Cardiac muscle cell (in vitro differentiated cells and primary cell): ENCODE data around the gene VWA3B. TPM values are rescaled to one million over a fixed set of nuclear protein-coding genes. Genes with fewer than 3 reads are reported as not detected.

Experiments
- DNase-seq, 2 donors: peaks; one replicate each; pipeline versions ENCODE4 v3.0.0 to v3.0.0-alpha.2; 2010 to 2017; ENCODE audit warnings: low read depth in 1 of 2, low spot score in 1 of 2
- H3K27ac ChIP-seq: fragments of 200-600 bp; sonication (generic); 2 replicates; pipeline ENCODE4 v1.5.1; 2016
- H3K27me3 ChIP-seq: fragments of 200-600 bp; sonication (generic); 2 replicates; pipeline ENCODE4 v1.6.0; 2016; ENCODE audit warnings: control low read depth
- H3K36me3 ChIP-seq: fragments of 200-600 bp; sonication (generic); 2 replicates; pipeline ENCODE4 v1.5.1; 2016; ENCODE audit warnings: control low read depth
- H3K4me1 ChIP-seq: fragments of 200-600 bp; sonication (generic); 2 replicates; pipeline ENCODE4 v1.8.1; 2017; ENCODE audit warnings: low read depth, mild to moderate bottlenecking, mixed run types
- H3K4me3 ChIP-seq: fragments of 200-600 bp; sonication (generic); 2 replicates; pipeline ENCODE4 v1.5.1; 2016; ENCODE audit warnings: mild to moderate bottlenecking
- H3K9me3 ChIP-seq: fragments of 200-600 bp; sonication (generic); 2 replicates; pipeline ENCODE4 v1.5.1; 2017; ENCODE audit warnings: low read depth, mild to moderate bottlenecking, control low read depth
- CTCF ChIP-seq: IDR thresholded peaks from 2 replicates; pipeline ENCODE4 v1.5.1; 2012; ENCODE audit warnings: low read depth, mild to moderate bottlenecking, low read length
- polyA plus RNA-seq: library from polyadenylated mRNA; unstranded; fragments of >200 nt; fragmentation: Nextera tagmentation; extraction: Ambion mirVana; gene quantifications from 2 replicates; pipeline ENCODE4 v1.2.1, GENCODE V29; 2016
- total RNA-seq: library from RNA; depleted of rRNA; stranded (reverse); fragments of >200 nt; gene quantifications from 2 replicates; pipeline ENCODE4 v1.2.3, GENCODE V29; 2016

Gene VWA3B
- total and polyA plus RNA-seq, 2 experiments from 2014 or later, result 0.09 TPM; not detected in 1

- H3K4me1 ChIP-seq, result no peaks in the 10 kb centered on the region
- no peak for DNase-seq
- no peak for TF ChIP-seq CTCF
- no peaks in the 10 kb centered on the region for H3K36me3 ChIP-seq
- H3K27me3 ChIP-seq, result peaks cover 42% of the 10 kb centered on the region
- no peaks in the 10 kb centered on the region for H3K9me3 ChIP-seq
- H3K27ac ChIP-seq, result no peak overlapping the region
- H3K4me3 ChIP-seq, result no peak overlapping the region
These were observed 3.0 kb downstream of the VWA3B start for GRCh38 chr2:98089941-98090340.

- TF ChIP-seq CTCF, result no peak
- H3K4me3 ChIP-seq, result no peak overlapping the region
- DNase-seq, result no peak
- H3K4me1 ChIP-seq, result no peaks in the 10 kb centered on the region
- H3K27ac ChIP-seq, result no peak overlapping the region
- H3K27me3 ChIP-seq, result peaks cover 32% of the 10 kb centered on the region
- H3K9me3 ChIP-seq, result no peaks in the 10 kb centered on the region
- H3K36me3 ChIP-seq, result no peaks in the 10 kb centered on the region
These were observed 4.0 kb downstream of the VWA3B start for GRCh38 chr2:98090951-98091350.

GRCh38 chr2:98091738-98092137 lies 4.8 kb downstream of the VWA3B start:
- H3K4me3 ChIP-seq, result no peak overlapping the region
- no peaks in the 10 kb centered on the region for H3K4me1 ChIP-seq
- no peak overlapping the region for H3K27ac ChIP-seq
- H3K9me3 ChIP-seq, result no peaks in the 10 kb centered on the region
- TF ChIP-seq CTCF, result no peak
- H3K36me3 ChIP-seq, result no peaks in the 10 kb centered on the region
- peaks cover 25% of the 10 kb centered on the region for H3K27me3 ChIP-seq
- DNase-seq, result no peak

GRCh38 chr2:98093146-98093545 lies 6.2 kb downstream of the VWA3B start:
- H3K4me1 ChIP-seq, result no peaks in the 10 kb centered on the region
- no peak for TF ChIP-seq CTCF
- DNase-seq, result no peak
- H3K36me3 ChIP-seq, result no peaks in the 10 kb centered on the region
- H3K4me3 ChIP-seq, result no peak overlapping the region
- no peak overlapping the region for H3K27ac ChIP-seq
- no peaks in the 10 kb centered on the region for H3K9me3 ChIP-seq
- H3K27me3 ChIP-seq, result peaks cover 11% of the 10 kb centered on the region

- H3K36me3 ChIP-seq, result no peaks in the 10 kb centered on the region
- no peaks in the 10 kb centered on the region for H3K4me1 ChIP-seq
- TF ChIP-seq CTCF, result no peak
- H3K27me3 ChIP-seq, result peaks cover 8% of the 10 kb centered on the region
- H3K9me3 ChIP-seq, result no peaks in the 10 kb centered on the region
- DNase-seq, result no peak
- H3K27ac ChIP-seq, result no peak overlapping the region
- H3K4me3 ChIP-seq, result no peak overlapping the region
These were observed 6.6 kb downstream of the VWA3B start for GRCh38 chr2:98093611-98094010.
